HCT116 (cell line): Measurements from ENCODE around the gene RHPN2. TPM values are rescaled to one million over a fixed set of nuclear protein-coding genes. Genes with fewer than 3 reads are reported as not detected.

Experiments
- ATAC-seq: fragments of 200-7000 bp; cut with Tn5 transposase; 2 replicates; pipeline ENCODE4 v1.9.1; 2020; ENCODE audit warnings: mild to moderate bottlenecking, moderate library complexity
- BruUV-seq: library from RNA; stranded (reverse); fragments of 400-500 nt; replicated peaks from 2 replicates; lab custom pipeline; 2021; lab: Mats Ljungman, UMichigan
- CTCF ChIA-PET: fragments of 300-600 bp; sonication (Branson Sonifier 250); formaldehyde crosslinking; loops from one replicate; lab custom pipeline; 2021; ENCODE audit warnings: antibody characterized with exemption; lab: Charles Lee
- POLR2A ChIA-PET: fragments of 300-600, 350-600 bp; sonication (Branson Sonifier 250); formaldehyde crosslinking; loops from one replicate; lab custom pipeline; 2021; ENCODE audit warnings: antibody characterized with exemption; lab: Charles Lee
- RAD21 ChIA-PET, 2 experiments: fragments of 300-600 bp; sonication (Branson Sonifier 250); formaldehyde crosslinking; loops; one replicate each; lab custom pipeline; 2023; ENCODE audit warnings: low total read pairs in 2 of 2; ENCODE audit not compliant: uncharacterized antibody in 2 of 2, unreplicated experiment in 2 of 2, low non-redundant PET in 1 of 2; lab: Charles Lee
- DNase-seq: peaks from one replicate; pipeline ENCODE4 v3.0.0-alpha.2; 2010; ENCODE audit warnings: low read depth, low spot score
- H2AFZ ChIP-seq: fragments of 200-600 bp; shearing (Covaris generic), sonication (generic); 2 replicates; pipeline ENCODE4 v1.6.1; 2017; ENCODE audit warnings: low read depth, mixed run types, mixed read lengths, antibody characterized with exemption, low read length; ENCODE audit not compliant: poor library complexity, severe bottlenecking
- H3K27ac ChIP-seq: 2 replicates; pipeline ENCODE4 v1.5.1; 2012; ENCODE audit warnings: low read depth, low read length
- H3K27me3 ChIP-seq: fragments of 200-600 bp; sonication (generic); 2 replicates; pipeline ENCODE4 v1.6.1; 2016; ENCODE audit warnings: mixed run types, low read length, mixed read lengths; ENCODE audit not compliant: insufficient read depth
- H3K36me3 ChIP-seq, 2 experiments: fragments of 200-500 bp in 1 of 2; fragments of 200-600 bp in 1 of 2; sonication (Bioruptor generic) in 1 of 2; sonication (generic) in 1 of 2; 2 replicates each; pipeline versions ENCODE4 v1.5.1 to v1.6.1; 2014 to 2016; ENCODE audit warnings: low read length in 2 of 2, inconsistent platforms in 1 of 2, mixed read lengths in 1 of 2, mixed run types in 1 of 2; ENCODE audit not compliant: insufficient read depth in 2 of 2, control insufficient read depth in 1 of 2
- H3K4me1 ChIP-seq, 2 experiments: fragments of 200-600 bp in 1 of 2; sonication (generic) in 1 of 2; 2 replicates each; pipeline versions ENCODE4 v1.5.1 to v1.6.1; 2012 to 2017; ENCODE audit warnings: low read length in 2 of 2, inconsistent platforms in 1 of 2, mild to moderate bottlenecking in 1 of 2, mixed read lengths in 1 of 2, mixed run types in 1 of 2, moderate library complexity in 1 of 2; ENCODE audit not compliant: insufficient read depth in 2 of 2, control insufficient read depth in 1 of 2
- H3K4me2 ChIP-seq: fragments of 200-600 bp; sonication (generic); 2 replicates; pipeline ENCODE4 v1.6.1; 2017; ENCODE audit warnings: mixed run types, low read length, mixed read lengths
- H3K4me3 ChIP-seq, 2 experiments: fragments of 200-600 bp in 1 of 2; sonication (generic) in 1 of 2; replicated peaks in 1 of 2; 2 replicates each; pipeline ENCODE4 v1.5.1; 2011 to 2016; ENCODE audit warnings: low read length in 2 of 2, control low read depth in 1 of 2, low read depth in 1 of 2, mild to moderate bottlenecking in 1 of 2, mixed read lengths in 1 of 2, mixed run types in 1 of 2
- H3K79me2 ChIP-seq: fragments of 200-600 bp; sonication (generic); 2 replicates; pipeline ENCODE4 v1.6.1; 2017; ENCODE audit warnings: mild to moderate bottlenecking, mixed run types, low read length, moderate library complexity, mixed read lengths; ENCODE audit not compliant: insufficient read depth
- H3K9ac ChIP-seq: fragments of 200-600 bp; sonication (generic); 2 replicates; pipeline ENCODE4 v1.6.1; 2016; ENCODE audit warnings: low read length, mixed read lengths
- H3K9me2 ChIP-seq: fragments of 200-600 bp; sonication (generic), shearing (Covaris generic); 2 replicates; pipeline ENCODE4 v1.6.1; 2017; ENCODE audit warnings: mixed run types, mild to moderate bottlenecking, moderate library complexity; ENCODE audit not compliant: insufficient read depth
- H3K9me3 ChIP-seq, 2 experiments: fragments of 200-500 bp in 1 of 2; fragments of 200-600 bp in 1 of 2; sonication (Bioruptor generic) in 1 of 2; sonication (generic) in 1 of 2; 2 replicates each; pipeline ENCODE4 v1.6.1; 2014 to 2017; ENCODE audit warnings: low read length in 2 of 2, mixed read lengths in 2 of 2, inconsistent platforms in 1 of 2, low read depth in 1 of 2, mild to moderate bottlenecking in 1 of 2, mixed run types in 1 of 2, moderate library complexity in 1 of 2; ENCODE audit not compliant: control insufficient read depth in 1 of 2, insufficient read depth in 1 of 2
- H4K20me1 ChIP-seq: fragments of 200-600 bp; sonication (generic), shearing (Covaris generic); 2 replicates; pipeline ENCODE4 v1.6.1; 2017; ENCODE audit warnings: mixed run types, mild to moderate bottlenecking, moderate library complexity; ENCODE audit not compliant: insufficient read depth
- CBX3 ChIP-seq: IDR thresholded peaks from 2 replicates; pipeline ENCODE4 v1.6.1; 2012; ENCODE audit warnings: low read depth
- EGR1 ChIP-seq: IDR thresholded peaks from 2 replicates; pipeline ENCODE4 v1.6.1; 2012; ENCODE audit warnings: low read depth
- ELF1 ChIP-seq: IDR thresholded peaks from 2 replicates; pipeline ENCODE4 v1.6.1; 2012; ENCODE audit warnings: low read depth, borderline replicate concordance
- EZH2 ChIP-seq: fragments of 200-600 bp; sonication (generic); IDR thresholded peaks from 2 replicates; pipeline ENCODE4 v1.6.1; 2017; ENCODE audit warnings: antibody characterized with exemption, mixed run types
- FOSL1 ChIP-seq: IDR thresholded peaks from 2 replicates; pipeline ENCODE4 v1.6.1; 2012; ENCODE audit warnings: low read depth
- JUND ChIP-seq: IDR thresholded peaks from 2 replicates; pipeline ENCODE4 v1.6.1; 2012
- POLR2A ChIP-seq: IDR thresholded peaks from 2 replicates; pipeline ENCODE4 v1.7.0; 2011; ENCODE audit warnings: borderline replicate concordance; ENCODE audit not compliant: insufficient read depth, insufficient read length; ENCODE audit errors: extremely low read depth
- RAD21 ChIP-seq: IDR thresholded peaks from 2 replicates; pipeline ENCODE4 v1.6.1; 2012; ENCODE audit warnings: low read depth, mild to moderate bottlenecking
- REST ChIP-seq: IDR thresholded peaks from 2 replicates; pipeline ENCODE4 v1.6.1; 2012; ENCODE audit warnings: low read depth
- SIN3A ChIP-seq: IDR thresholded peaks from 2 replicates; pipeline ENCODE4 v1.6.1; 2012; ENCODE audit warnings: low read depth
- SP1 ChIP-seq: IDR thresholded peaks from 2 replicates; pipeline ENCODE4 v1.6.1; 2012; ENCODE audit warnings: low read depth
- TCF7L2 ChIP-seq: IDR thresholded peaks from 2 replicates; pipeline ENCODE4 v1.7.0; 2011; ENCODE audit warnings: borderline replicate concordance, inconsistent platforms; ENCODE audit not compliant: insufficient read depth, insufficient read length; ENCODE audit errors: extremely low read depth
- YY1 ChIP-seq: IDR thresholded peaks from 2 replicates; pipeline ENCODE4 v1.6.1; 2011; ENCODE audit warnings: low read length, low read depth, moderate library complexity, mild to moderate bottlenecking; ENCODE audit not compliant: insufficient replicate concordance; ENCODE audit errors: extremely low read depth
- ZBTB33 ChIP-seq: IDR thresholded peaks from 2 replicates; pipeline ENCODE4 v1.6.1; 2011; ENCODE audit warnings: mild to moderate bottlenecking, low read length, moderate library complexity; ENCODE audit not compliant: insufficient replicate concordance; ENCODE audit errors: extremely low read depth
- ZNF274 ChIP-seq: fragments of 200-500 bp; sonication (Bioruptor generic); IDR thresholded peaks from 2 replicates; pipeline ENCODE4 v1.6.1; 2014; ENCODE audit warnings: mild to moderate bottlenecking, low read depth, low read length, inconsistent platforms
- intact Hi-C: fragments of 100-400 bp; cut with micrococcal nuclease; formaldehyde crosslinking; loops from 2 replicates; pipeline ENCODE4 v1.10.0; 2022
- total RNA-seq: library from RNA; stranded (reverse); gene quantifications from one replicate; pipeline ENCODE4 v1.2.1, GENCODE V29; 2021; ENCODE audit not compliant: unreplicated experiment
- TF ChIP-seq, protein P1 (sequence below), 3 experiments: fragments of 200-600 bp in 1 of 3; sonication (generic) in 1 of 3; IDR thresholded peaks in 2 of 3; conservative IDR thresholded peaks in 1 of 3; 2 replicates each; pipeline ENCODE4 v1.5.1; 2012 to 2017; ENCODE audit warnings: low read depth in 2 of 3, low read length in 2 of 3, antibody characterized with exemption in 1 of 3, borderline replicate concordance in 1 of 3, control low read depth in 1 of 3, mild to moderate bottlenecking in 1 of 3, mixed read lengths in 1 of 3, mixed run types in 1 of 3, moderate library complexity in 1 of 3; ENCODE audit not compliant: insufficient read depth in 1 of 3
- TF ChIP-seq, protein P2 (sequence below): IDR thresholded peaks from 2 replicates; pipeline ENCODE4 v1.6.1; 2012
- TF ChIP-seq, protein P3 (sequence below): IDR thresholded peaks from 2 replicates; pipeline ENCODE4 v1.6.1; 2012

Gene RHPN2
- total RNA-seq, 1 experiment from 2014 or later = 33.3 TPM

DNA sequence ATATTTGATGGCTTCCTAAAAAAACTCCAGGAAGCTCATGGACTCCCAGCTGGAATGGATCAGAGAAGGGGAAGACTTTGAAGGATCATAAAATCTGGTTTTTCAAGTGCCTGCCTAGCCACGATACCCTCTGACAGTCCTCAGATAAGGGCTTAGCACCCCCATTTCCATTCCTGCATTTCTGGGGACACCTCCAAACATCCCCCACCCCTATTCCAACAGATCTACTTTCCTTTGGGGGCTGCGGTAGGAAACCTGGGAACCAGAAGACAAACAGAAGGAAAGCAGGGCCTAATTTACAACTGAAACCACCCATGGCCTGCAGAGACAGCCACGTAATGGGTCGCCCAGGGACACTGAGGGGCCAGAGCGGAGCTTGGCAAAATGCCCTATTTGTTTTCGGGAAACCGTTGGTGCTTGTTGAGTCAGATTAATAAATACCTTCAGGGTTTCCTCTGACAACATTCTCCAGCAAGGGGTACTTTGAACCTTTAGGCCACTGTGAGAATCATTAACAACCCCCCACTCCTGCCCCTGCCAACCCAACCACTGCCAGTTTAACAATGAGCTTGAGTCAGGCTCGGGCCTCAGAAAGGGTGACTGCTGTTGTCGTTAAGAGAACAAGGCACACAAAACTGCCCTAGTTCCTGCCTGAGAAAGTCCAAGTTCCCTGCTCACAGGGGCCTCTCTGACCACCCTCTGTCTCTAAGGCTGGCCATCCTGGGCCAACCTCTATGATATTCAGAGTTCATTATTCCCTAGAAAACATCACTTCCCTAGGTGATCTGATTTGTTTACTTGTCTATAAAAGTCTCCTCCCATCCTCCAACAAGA lies 23.5 kb downstream of the RHPN2 start:
- peak overlapping the region; percentile 11 to 24 for H3K4me3 ChIP-seq
- H3K4me2 ChIP-seq = peak overlapping the region; percentile 67
- no peaks in the 10 kb centered on the region for H3K9me2 ChIP-seq
- H3K27me3 ChIP-seq = no peaks in the 10 kb centered on the region
- TSS peak; percentile 52 for BruUV-seq
- peaks cover 0 to 11% of the 10 kb centered on the region in 2 experiments; a peak in 2 of 4 replicates for H3K36me3 ChIP-seq
- intact Hi-C loops = no loop called here
- DNase-seq (peak; percentile 92), ATAC-seq (peak; percentile 90)
- H3K9me3 ChIP-seq = no peaks in the 10 kb centered on the region
- ChIA-PET CTCF (no interaction called here), RAD21 (no interaction called here), POLR2A (interaction anchor here (0.8 to 1.8 kb wide), 4 partner anchors 11 to 37 kb away, joined by 3 to 6 read pairs (median 4); no protein-coding TSS in a partner anchor)
- peaks cover 81% of the 10 kb centered on the region for H3K79me2 ChIP-seq
- peak overlapping the region; percentile 99 for H3K27ac ChIP-seq
- H3K4me1 ChIP-seq = peaks cover 54 to 71% of the 10 kb centered on the region in 2 experiments
- H4K20me1 ChIP-seq = no peaks in the 10 kb centered on the region
- no peak overlapping the region for H2AFZ ChIP-seq
- peak overlapping the region; percentile 58 for H3K9ac ChIP-seq
- TF ChIP-seq, protein P1, sequence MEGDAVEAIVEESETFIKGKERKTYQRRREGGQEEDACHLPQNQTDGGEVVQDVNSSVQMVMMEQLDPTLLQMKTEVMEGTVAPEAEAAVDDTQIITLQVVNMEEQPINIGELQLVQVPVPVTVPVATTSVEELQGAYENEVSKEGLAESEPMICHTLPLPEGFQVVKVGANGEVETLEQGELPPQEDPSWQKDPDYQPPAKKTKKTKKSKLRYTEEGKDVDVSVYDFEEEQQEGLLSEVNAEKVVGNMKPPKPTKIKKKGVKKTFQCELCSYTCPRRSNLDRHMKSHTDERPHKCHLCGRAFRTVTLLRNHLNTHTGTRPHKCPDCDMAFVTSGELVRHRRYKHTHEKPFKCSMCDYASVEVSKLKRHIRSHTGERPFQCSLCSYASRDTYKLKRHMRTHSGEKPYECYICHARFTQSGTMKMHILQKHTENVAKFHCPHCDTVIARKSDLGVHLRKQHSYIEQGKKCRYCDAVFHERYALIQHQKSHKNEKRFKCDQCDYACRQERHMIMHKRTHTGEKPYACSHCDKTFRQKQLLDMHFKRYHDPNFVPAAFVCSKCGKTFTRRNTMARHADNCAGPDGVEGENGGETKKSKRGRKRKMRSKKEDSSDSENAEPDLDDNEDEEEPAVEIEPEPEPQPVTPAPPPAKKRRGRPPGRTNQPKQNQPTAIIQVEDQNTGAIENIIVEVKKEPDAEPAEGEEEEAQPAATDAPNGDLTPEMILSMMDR (IDR thresholded peaks at IDR 0.05 in 2 of 3, conservative IDR thresholded peaks at IDR 0.05 in 1 of 3; ENCODE audit: borderline replicate concordance in 1 of 3, insufficient read depth in 1 of 3, low read depth in 2 of 3, low read length in 2 of 3) = no peak
- TF ChIP-seq FOSL1 (peak; percentile 66), POLR2A (no peak), EZH2 (no peak), YY1 (no peak), JUND (peak; percentile 76), ZBTB33 (no peak), ELF1 (no peak), EGR1 (no peak), SP1 (peak; percentile 89), REST (no peak), ZNF274 (no peak), CBX3 (peak; percentile 69; the same call in 1 of the 2 replicates), RAD21 (peak; percentile 33), SIN3A (peak; percentile 59), TCF7L2 (no peak)
- TF ChIP-seq, protein P2, sequence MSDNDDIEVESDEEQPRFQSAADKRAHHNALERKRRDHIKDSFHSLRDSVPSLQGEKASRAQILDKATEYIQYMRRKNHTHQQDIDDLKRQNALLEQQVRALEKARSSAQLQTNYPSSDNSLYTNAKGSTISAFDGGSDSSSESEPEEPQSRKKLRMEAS = 0 out of 2 replicates have a peak, but pooled peaks have one; percentile 30
- TF ChIP-seq, protein P3, sequence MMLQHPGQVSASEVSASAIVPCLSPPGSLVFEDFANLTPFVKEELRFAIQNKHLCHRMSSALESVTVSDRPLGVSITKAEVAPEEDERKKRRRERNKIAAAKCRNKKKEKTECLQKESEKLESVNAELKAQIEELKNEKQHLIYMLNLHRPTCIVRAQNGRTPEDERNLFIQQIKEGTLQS = no peak
